Ureter (tissue), 1 donor: ENCODE results near the gene MEGF9. TPM values are rescaled to one million over a fixed set of nuclear protein-coding genes. Genes with fewer than 3 reads are reported as not detected.
"Not testable (repeated sequence)": the region's sequence is repeated elsewhere in the genome, so short reads cannot be mapped to it uniquely, and the experiment has no call there.

Experiments used
- DNase-seq: peaks from one replicate; pipeline ENCODE4 v3.0.0-alpha.2; 2020; ENCODE audit warnings: low spot score
- total RNA-seq: library from RNA; stranded (reverse); gene quantifications from one replicate; pipeline ENCODE4 v1.2.4, GENCODE V29; 2023
- donor health status: DM: yes; HTN: yes; CAD: no.

MEGF9 gene
- total RNA-seq, 1 donor from 2014 or later, result 22.3 TPM

- no peak for DNase-seq
Observed at GRCh38 chr9:120572472-120572871, 141.8 kb downstream of the MEGF9 start.

DNA sequence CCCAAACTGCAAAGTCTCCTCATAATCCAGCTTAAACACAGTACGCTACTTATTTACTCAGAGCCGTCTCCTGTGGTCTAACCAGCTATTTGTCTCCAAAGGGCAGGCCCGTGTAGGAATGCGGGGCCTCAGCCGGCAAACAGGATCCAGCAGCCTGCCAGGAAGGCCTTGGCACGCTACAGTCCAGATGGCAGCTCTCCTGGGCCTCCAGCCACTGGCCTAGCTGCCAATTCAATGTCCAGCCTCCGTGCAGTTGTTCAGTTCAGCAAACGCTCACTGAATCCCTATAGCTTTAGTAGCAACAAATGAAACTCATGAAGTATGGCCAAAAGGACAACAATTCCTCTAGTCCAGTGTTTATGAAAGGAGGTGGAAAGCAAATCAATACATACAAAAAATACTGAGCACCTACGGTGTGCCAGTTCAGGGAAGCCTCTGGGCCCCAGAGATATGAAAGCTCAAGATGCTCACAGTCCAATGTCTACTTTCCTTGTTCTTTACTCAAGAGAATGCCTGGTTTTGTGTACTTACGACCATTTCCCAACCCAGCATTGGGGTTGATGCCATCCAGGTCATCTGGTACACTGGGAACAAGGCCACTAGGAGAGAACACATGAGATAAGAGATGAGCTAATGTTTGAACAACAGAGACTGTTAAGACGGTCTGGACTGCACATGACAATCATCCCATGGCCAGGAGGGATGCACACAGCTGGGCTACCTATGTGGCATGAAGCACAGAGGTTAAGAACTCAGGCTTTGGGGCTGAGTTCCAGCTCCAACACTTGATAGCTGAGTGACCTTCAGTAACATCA, 142.6 kb downstream of the MEGF9 start:
- DNase-seq, result peak; percentile 52

DNA sequence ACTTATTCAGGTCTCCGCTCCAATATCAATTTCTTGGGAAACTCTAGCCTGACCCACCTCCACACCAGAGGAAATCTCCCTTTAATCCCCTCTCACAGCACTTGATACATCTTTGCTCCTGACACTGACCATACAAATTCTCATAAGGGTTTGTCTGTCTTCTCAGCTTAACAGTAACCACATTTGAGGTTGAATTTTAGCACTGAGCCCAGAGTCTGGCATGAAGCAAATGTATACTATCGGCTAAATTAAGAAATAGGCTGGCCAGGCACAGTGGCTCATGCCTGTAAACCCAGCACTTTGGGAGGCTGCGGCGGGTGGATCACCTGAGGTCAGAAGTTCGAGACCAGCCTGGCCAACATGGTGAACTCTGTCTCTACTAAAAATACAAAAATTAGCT, 144.0 kb downstream of the MEGF9 start:
- DNase-seq, result no peak

DNA sequence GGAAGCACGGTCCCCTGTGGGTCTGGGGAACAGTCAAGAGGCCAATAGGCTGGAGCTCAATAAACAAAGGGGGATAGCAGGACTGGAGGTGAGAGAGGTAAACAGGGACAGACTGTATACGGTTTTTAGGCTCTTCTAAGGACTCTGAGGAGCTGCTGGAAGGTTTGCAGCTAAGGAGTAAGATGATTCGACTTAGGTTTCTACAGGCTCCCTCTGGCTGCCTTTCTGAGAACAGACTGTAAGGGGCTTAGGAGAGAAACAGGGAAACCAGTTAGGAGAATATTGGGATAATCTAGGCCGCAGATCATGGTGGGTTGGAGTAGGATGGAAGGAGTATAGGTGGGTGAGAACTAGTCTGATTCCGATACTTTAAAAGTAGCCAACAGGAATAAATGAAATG, 144.7 kb downstream of the MEGF9 start:
- no peak for DNase-seq

DNA sequence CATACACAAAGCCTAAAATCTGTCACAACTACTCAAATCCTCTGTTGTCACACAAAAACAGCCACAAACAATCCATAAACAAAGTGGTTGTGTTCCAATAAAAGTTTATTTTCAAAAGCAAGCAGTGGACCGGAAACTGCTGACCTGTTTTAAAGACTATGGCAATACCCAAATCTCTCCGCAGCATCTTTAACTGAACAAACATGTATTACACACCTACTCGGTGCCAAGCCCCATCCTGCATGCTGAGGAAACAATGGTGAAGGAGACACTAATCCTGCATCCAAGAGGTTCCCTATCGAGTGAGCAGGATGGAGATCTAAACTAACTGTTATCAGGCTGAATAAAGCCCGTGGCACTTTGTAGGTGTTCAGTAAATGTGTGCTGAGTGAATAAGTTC, 145.5 kb downstream of the MEGF9 start:
- no peak for DNase-seq

- DNase-seq, result no peak
Observed at GRCh38 chr9:120567874-120568273, 146.4 kb downstream of the MEGF9 start.

DNA sequence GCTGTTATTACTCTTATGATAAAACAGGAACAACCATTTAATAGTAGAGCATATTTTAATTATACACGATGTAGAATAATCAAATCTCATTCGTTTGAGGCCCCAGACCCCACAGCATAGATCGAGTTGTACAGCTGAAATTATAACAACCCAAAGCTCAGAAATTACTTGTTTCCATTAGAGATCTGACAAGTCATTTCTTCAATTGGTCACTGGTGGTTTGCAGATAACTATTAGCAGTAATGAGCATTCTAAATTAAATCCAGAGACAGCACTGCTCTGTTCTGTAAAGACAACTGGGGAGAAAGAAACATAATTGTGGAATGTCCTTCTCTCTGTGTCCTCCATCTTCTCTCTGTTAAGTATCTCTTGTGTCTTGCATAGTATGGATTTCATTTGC, 147.2 kb downstream of the MEGF9 start:
- DNase-seq, result no peak

- DNase-seq, result no peak
Observed at GRCh38 chr9:120564589-120564988, 149.7 kb downstream of the MEGF9 start.

GRCh38 chr9:120562861-120563443, 151.3 kb downstream of the MEGF9 start:
- DNase-seq, result peak; percentile 55

DNA sequence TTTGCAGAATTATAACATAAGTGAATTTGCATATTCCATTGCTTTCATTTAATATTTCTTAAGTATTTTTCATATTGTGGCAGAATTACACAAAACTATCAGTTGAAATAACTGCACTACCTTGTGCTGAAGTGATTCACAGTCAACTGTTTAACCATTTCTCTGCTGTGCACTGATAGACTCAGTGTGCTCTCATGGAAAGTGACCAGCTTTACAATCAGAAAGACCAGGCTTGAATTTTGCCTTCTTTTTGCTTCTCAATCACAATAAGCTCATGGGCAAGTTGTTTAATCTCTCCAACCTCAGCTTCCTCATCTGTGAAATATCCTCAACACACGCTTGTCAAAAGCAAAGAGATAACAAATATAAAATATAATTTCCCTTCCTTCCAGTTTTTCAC, 152.6 kb downstream of the MEGF9 start:
- no peak for DNase-seq

- DNase-seq, result no peak
Observed at GRCh38 chr9:120559546-120559945, 154.7 kb downstream of the MEGF9 start.

DNA sequence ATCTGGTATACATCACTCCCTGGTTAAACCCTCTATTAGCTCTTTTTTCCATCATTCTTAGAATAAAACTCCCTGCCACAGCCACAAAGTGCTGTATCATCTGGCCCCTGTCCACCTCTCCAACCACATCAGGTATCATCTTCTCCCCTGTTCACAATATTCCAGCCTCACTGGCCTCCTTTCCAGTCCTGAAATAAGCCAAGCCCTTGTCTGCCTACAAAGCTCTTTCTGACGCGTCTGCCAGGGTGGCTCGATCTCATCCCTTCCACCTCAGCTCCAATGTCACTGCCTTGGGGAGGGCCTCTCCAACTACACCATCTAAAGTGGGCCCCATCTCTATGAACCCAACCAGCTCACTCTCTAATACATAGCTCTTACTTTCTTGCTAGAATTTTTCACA, 155.8 kb downstream of the MEGF9 start:
- DNase-seq, result no peak

DNA sequence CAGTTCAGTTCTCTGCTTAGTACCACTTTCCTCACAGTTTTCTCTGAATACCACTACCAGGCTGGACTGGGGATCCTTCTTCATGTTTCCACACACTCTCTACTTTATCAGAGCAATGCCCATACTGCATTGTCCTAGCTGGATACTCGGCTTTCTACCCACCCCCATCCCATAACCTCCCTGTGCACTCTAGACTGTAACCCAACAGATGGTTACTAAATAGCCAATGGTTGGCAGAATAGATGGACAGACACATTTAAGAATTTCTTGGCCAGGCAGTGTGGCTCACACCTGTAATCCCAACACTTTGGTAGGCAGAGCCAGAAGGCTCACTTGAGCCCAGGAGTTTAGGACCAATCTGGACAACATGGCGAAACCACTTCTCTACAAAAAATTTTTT, 157.1 kb downstream of the MEGF9 start:
- DNase-seq, result no peak

- DNase-seq, result no peak
Observed at GRCh38 chr9:120556775-120557174, 157.5 kb downstream of the MEGF9 start.

- no peak for DNase-seq
Observed at GRCh38 chr9:120555839-120556238, 158.4 kb downstream of the MEGF9 start.

DNA sequence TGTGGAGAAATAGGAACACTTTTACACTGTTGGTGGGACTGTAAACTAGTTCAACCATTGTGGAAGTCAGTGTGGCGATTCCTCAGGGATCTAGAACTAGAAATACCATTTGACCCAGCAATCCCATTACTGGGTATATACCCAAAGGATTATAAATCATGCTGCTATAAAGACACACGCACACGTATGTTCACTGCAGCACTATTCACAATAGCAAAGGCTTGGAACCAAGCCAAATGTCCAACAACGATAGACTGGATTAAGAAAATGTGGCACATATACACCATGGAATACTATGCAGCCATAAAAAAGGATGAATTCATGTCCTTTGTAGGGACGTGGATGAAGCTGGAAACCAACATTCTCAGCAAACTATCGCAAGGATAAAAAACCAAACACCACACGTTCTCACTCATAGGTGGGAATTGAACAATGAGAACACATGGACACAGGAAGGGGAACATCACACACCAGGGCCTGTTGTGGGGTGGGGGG, 162.0 kb downstream of the MEGF9 start:
- not testable (repeated sequence) for DNase-seq

Other genes starting within 250 kb of the MEGF9 start
- gene CDK5RAP2, start 134.3 kb downstream of the MEGF9 start, total RNA-seq, result 44.0 TPM
- gene FBXW2, start 78.9 kb upstream of the MEGF9 start, total RNA-seq, result 76.1 TPM
- gene PSMD5, start 128.5 kb upstream of the MEGF9 start, total RNA-seq, result 53.4 TPM
- 33.3 TPM for gene PHF19, start 162.7 kb upstream of the MEGF9 start, total RNA-seq
- gene TRAF1, start 212.3 kb upstream of the MEGF9 start, total RNA-seq, result 10.0 TPM